Measurements from ENCODE around the gene DISC1. TPM values are rescaled to one million over a fixed set of nuclear protein-coding genes. Genes with fewer than 3 reads are reported as not detected.

Gene DISC1
- polyA plus RNA-seq, 1 donor from 2014 or later = 0.68 TPM

- H3K4me3 Mint-ChIP-seq = no peak overlapping the region
- no peaks in the 10 kb centered on the region for H3K9me3 Mint-ChIP-seq
- peaks cover 3% of the 10 kb centered on the region for H3K36me3 Mint-ChIP-seq
- H3K27ac Mint-ChIP-seq = no peak overlapping the region
- H3K27me3 Mint-ChIP-seq = peaks cover 17% of the 10 kb centered on the region
- peaks cover 18 to 32% (median 24%) of the 10 kb centered on the region in 3 donors for H3K4me1 Mint-ChIP-seq
Measured at GRCh38 chr1:231921646-231922345, 295.2 kb downstream of the DISC1 start.

DNA sequence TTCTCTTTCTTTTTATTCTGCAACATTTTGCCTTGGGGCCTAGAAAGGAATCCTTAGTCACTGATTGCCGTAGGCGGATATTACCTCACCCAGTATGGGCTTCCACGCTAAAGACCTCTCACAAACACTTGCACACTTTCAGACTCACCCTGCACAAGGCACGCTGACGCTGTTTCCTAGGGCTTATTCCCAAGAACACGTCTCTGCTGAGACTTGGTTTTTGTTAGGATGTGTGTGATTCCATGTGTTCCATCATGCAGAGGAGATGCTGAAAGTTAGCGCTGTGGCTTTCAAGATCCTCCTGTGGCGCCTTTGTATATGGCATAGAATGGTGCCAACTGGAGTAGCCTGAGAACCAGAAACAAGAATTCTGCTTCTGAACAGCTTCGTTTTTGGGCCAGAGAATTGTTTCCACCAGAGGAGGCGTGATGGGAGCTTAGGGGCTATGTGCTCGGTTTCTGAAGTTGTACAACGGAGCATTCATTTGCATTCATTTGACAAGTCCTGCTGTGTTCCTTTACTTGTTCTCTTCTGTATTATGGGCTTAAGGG is 297.0 kb downstream of the DISC1 start:
- H3K9me3 Mint-ChIP-seq = no peaks in the 10 kb centered on the region
- H3K27ac Mint-ChIP-seq = no peak overlapping the region
- peaks cover 4% of the 10 kb centered on the region for H3K36me3 Mint-ChIP-seq
- no peak overlapping the region for H3K4me3 Mint-ChIP-seq
- peaks cover 18% of the 10 kb centered on the region for H3K27me3 Mint-ChIP-seq
- H3K4me1 Mint-ChIP-seq = peaks cover 11 to 22% (median 13%) of the 10 kb centered on the region in 3 donors

GRCh38 chr1:231924180-231924579 is 297.6 kb downstream of the DISC1 start:
- Mint-ChIP-seq H3K36me3 (peaks cover 4% of the 10 kb centered on the region), H3K4me3 (no peak overlapping the region), H3K27me3 (peaks cover 18% of the 10 kb centered on the region), H3K4me1 (peaks cover 5 to 16% (median 7%) of the 10 kb centered on the region in 3 donors), H3K27ac (no peak overlapping the region), H3K9me3 (no peaks in the 10 kb centered on the region)

DNA sequence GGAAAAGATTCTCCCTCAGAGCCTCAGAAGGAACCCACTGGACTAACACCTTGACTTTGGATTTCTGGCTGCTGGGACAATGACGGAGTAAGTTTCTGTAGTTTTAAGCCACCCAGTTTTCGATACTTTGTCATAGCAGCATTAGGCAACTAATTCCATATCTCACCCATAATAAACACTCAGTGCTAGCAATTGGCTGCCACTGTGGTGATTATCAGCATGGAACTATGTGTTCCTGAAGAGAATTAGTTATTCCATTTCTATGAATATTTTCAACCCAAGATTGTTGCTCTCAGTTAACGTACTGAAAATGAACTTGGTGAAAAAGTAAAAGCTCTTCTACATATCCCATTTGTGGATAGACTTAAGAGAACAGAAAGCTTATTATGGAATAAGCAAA is 299.3 kb downstream of the DISC1 start:
- Mint-ChIP-seq H3K36me3 (peaks cover 4% of the 10 kb centered on the region), H3K9me3 (no peaks in the 10 kb centered on the region), H3K4me1 (peaks cover 0 to 2% (median 0%) of the 10 kb centered on the region in 3 donors), H3K27me3 (peaks cover 7% of the 10 kb centered on the region), H3K4me3 (no peak overlapping the region), H3K27ac (no peak overlapping the region)

GRCh38 chr1:231926340-231926739 is 299.8 kb downstream of the DISC1 start:
- Mint-ChIP-seq H3K9me3 (no peaks in the 10 kb centered on the region), H3K27me3 (peaks cover 7% of the 10 kb centered on the region), H3K36me3 (peaks cover 4% of the 10 kb centered on the region), H3K4me3 (no peak overlapping the region), H3K27ac (no peak overlapping the region), H3K4me1 (no peaks in the 10 kb centered on the region)

GRCh38 chr1:231926933-231927332 is 300.3 kb downstream of the DISC1 start:
- Mint-ChIP-seq H3K4me1 (no peaks in the 10 kb centered on the region), H3K9me3 (no peaks in the 10 kb centered on the region), H3K27me3 (peaks cover 7% of the 10 kb centered on the region), H3K4me3 (no peak overlapping the region), H3K36me3 (peaks cover 3% of the 10 kb centered on the region), H3K27ac (no peak overlapping the region)

DNA sequence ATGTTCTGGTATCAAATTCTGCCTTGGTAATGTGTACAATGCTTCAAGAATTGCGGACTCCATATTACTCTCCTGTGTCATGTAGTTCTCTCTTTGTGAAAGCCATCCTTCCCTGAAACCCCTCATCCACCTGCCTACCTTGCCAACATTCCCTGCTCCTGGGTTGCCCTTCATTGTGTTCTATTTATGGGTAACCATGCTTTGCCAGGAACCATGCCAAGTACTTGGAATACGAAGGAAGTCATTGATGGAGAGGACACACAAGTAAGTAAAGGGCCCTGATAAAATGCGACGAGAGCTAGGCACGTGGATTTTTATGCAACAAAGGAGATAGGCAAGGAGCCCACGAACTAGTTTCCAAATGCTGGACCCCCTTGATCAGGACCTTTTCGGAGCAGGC is 300.8 kb downstream of the DISC1 start:
- Mint-ChIP-seq H3K4me3 (no peak overlapping the region), H3K27ac (no peak overlapping the region), H3K9me3 (peaks cover 0 to under 1% (median under 1%) of the 10 kb centered on the region in 3 donors), H3K36me3 (peaks cover 4% of the 10 kb centered on the region), H3K27me3 (peaks cover 6% of the 10 kb centered on the region), H3K4me1 (no peaks in the 10 kb centered on the region)

DNA sequence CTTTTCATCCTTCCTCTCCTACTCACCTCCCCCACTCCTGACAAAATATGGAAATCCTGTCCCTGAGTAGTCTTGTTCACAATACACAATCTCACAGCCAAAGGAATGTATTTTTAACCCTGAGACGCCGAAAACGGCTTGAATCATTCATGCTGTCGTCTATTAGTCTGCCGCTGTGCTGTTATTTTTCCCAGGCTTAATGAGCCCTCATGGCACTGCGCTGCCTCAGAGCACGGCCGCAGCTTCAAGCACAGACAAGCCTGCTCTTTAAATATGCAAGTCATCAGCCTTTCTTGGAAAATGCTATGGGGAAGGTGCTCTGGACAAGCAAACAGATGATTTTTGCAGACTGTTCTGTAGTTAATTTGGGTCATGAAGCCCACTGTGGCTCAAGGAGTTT is 302.7 kb downstream of the DISC1 start:
- Mint-ChIP-seq H3K36me3 (peaks cover 3% of the 10 kb centered on the region), H3K4me3 (no peak overlapping the region), H3K27ac (no peak overlapping the region), H3K4me1 (no peaks in the 10 kb centered on the region), H3K27me3 (peaks cover 3% of the 10 kb centered on the region), H3K9me3 (peaks cover 0 to 5% (median 4%) of the 10 kb centered on the region in 3 donors)

DNA sequence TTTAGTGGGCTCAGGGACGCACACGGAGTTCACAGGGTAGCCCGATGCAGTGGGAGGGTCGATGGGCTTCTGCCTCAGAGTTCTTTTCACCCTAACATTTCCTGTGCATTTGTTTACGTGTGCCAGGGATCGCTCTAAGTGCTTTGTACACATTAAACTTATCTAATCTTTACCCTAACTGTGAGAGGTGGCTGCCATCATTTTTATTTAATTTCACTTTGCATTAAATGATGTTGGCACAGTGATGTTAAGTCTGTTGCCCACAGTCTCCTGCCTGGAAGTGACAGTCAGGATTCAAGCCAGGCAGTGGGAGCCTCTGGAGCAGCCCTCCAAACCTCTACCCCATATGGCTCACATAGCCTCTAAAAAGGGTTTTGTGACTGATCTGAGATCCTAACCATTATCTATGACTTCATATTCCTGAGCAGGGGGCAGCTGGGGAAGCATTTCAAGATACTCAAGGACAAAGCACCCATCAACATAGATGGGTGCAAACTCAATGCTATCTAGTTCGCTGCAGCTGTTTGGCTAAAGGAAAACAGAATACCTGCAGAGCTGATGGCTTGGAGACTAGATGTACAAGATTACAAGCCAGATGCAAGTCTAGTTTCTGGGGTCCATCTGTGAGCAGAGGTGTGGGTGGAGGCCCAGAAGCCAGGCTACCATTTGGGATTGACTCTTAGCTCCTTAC is 303.8 kb downstream of the DISC1 start:
- peaks cover 0 to 5% (median 4%) of the 10 kb centered on the region in 3 donors for H3K9me3 Mint-ChIP-seq
- H3K4me3 Mint-ChIP-seq = no peak overlapping the region
- peaks cover 3% of the 10 kb centered on the region for H3K36me3 Mint-ChIP-seq
- no peaks in the 10 kb centered on the region for H3K4me1 Mint-ChIP-seq
- H3K27me3 Mint-ChIP-seq = peaks cover 3% of the 10 kb centered on the region
- H3K27ac Mint-ChIP-seq = no peak overlapping the region

DNA sequence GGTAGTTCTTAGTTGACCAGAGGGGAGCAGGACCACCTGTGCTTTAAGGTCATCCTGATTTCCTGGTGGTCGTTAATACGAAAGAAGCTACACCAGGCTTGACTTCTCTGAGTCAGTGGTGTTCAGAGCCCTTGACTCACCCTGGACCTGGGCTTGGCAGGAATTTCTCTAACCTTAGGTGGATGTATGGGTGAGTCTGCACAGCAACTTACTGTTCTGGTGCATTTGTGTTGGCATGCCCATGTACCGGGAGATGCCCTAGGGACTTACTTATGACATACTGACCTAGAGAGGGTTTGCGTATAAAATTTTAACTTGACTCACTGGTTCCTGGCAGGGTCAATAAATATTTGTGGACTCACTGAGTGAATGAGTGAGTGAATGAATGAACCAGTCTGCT is 304.6 kb downstream of the DISC1 start:
- Mint-ChIP-seq H3K27ac (no peak overlapping the region), H3K4me1 (no peaks in the 10 kb centered on the region), H3K27me3 (peaks cover 3% of the 10 kb centered on the region), H3K9me3 (peaks cover 0 to 5% (median 4%) of the 10 kb centered on the region in 3 donors), H3K4me3 (no peak overlapping the region), H3K36me3 (peaks cover 3% of the 10 kb centered on the region)

- Mint-ChIP-seq H3K9me3 (peaks cover 0 to 5% (median 4%) of the 10 kb centered on the region in 3 donors), H3K27ac (peak overlapping the region in 1 of 3 donors; percentile 39), H3K27me3 (peaks cover 3% of the 10 kb centered on the region), H3K4me1 (no peaks in the 10 kb centered on the region), H3K36me3 (peaks cover 3% of the 10 kb centered on the region), H3K4me3 (no peak overlapping the region)
Measured at GRCh38 chr1:231931846-231932454, 305.4 kb downstream of the DISC1 start.

DNA sequence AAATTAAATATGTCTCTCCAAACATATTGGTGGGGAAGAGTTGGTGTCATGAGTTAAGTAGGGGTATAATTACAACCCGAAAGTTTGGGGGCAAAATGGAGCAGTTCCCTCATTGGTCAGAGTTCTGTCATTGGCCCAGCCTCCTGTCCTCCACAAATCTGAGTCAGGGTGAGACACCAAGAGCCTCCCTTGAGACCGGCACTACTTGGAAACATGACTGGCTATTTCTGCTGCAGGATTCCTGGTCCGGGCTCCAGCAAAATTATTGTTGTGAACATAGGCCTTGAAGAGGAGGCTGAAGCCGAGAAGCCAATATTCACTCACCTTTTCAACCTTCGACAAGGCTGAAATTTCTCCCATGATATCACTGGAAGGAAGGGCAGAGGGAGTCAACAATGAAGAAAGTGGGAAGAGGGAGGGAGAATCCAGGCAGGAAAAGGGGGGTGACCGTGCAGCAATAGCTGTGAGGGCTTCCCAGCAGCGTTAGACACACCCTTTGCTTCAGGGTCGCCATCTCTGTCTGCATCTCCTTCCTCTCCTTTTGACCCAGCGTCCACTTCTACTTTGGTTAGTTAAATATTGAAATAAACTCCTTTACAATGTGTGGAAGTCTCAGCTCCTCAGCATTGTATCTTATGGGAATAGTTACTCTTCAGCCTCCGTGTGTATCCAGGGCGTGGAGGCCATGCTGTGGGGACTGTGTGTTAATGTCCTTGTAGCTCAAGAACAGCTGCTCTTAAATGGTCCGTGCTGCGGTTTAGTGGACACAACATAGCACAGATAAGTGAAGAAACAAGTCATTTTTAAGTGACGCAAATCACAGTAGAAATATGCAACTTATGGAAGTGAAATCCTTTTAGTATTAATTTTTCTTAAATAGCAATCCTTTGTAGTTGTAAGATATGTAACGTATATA is 307.4 kb downstream of the DISC1 start:
- Mint-ChIP-seq H3K4me1 (no peaks in the 10 kb centered on the region), H3K4me3 (no peak overlapping the region), H3K9me3 (peaks cover 3 to 5% (median 4%) of the 10 kb centered on the region in 3 donors), H3K36me3 (peaks cover 1% of the 10 kb centered on the region), H3K27me3 (peaks cover 1% of the 10 kb centered on the region), H3K27ac (peak overlapping the region in 1 of 3 donors; percentile 71)

DNA sequence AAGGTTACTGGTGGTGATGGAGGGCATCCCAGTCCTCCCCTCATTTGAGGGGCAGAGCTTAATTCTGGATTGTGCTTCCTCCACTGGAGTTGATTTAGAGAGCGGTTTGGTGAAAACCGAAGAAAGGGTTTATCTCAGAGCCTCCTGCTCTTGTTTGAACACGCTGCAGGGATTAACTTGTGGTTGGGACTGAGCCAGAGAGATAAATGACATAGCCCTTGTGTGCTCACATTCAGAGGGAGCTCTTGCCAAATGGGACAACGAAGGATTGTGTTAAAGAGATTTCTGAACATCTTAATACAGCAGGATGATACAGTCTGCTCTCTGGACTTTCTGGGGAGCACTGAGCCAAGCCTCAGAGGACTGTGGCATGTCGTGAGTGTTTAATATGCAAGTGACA is 308.2 kb downstream of the DISC1 start:
- no peak overlapping the region for H3K4me3 Mint-ChIP-seq
- peaks cover 3 to 5% (median 4%) of the 10 kb centered on the region in 3 donors for H3K9me3 Mint-ChIP-seq
- H3K27me3 Mint-ChIP-seq = peaks cover 1% of the 10 kb centered on the region
- peaks cover 1% of the 10 kb centered on the region for H3K36me3 Mint-ChIP-seq
- no peaks in the 10 kb centered on the region for H3K4me1 Mint-ChIP-seq
- no peak overlapping the region for H3K27ac Mint-ChIP-seq

DNA sequence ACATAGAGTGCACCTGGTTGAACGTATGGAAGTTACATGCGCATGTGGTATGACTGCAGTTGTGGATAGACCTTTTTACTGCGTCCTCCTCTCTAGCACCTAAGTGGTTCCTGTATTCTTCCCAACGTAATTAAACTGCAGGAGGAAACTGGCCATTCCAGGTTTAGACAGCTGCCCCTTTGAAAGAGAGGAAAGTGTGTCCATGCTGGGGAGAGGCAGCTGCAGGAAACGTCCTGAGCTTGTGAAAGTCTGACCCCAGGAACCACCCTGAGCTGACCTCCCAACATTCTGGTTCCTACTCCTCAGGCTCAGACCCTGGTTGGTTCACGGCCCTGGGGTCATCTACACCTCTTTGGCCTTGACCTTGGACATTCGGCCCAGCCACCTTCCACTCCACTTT is 309.3 kb downstream of the DISC1 start:
- peaks cover 3 to 5% (median 4%) of the 10 kb centered on the region in 3 donors for H3K9me3 Mint-ChIP-seq
- no peak overlapping the region for H3K4me3 Mint-ChIP-seq
- peaks cover 1% of the 10 kb centered on the region for H3K27me3 Mint-ChIP-seq
- peaks cover 1% of the 10 kb centered on the region for H3K36me3 Mint-ChIP-seq
- H3K27ac Mint-ChIP-seq = no peak overlapping the region
- no peaks in the 10 kb centered on the region for H3K4me1 Mint-ChIP-seq

Measured in IgD-negative memory B cell (primary cell).